Upper lobe of left lung (tissue), 6 donors: ENCODE data around the gene GPC4. TPM values are rescaled to one million over a fixed set of nuclear protein-coding genes. Genes with fewer than 3 reads are reported as not detected.
"Not testable (repeated sequence)": the region's sequence is repeated elsewhere in the genome, so short reads cannot be mapped to it uniquely, and the experiment has no call there.

Experiments
- ATAC-seq, 2 donors: fragments of 200-7000 bp; cut with Tn5 transposase; one replicate each; pipeline ENCODE4 v1.9.1; 2022; ENCODE audit warnings: mild to moderate bottlenecking in 2 of 2, moderate library complexity in 2 of 2; ENCODE audit not compliant: low FRiP score in 2 of 2
- DNase-seq, 2 donors: peaks; one replicate each; pipeline ENCODE4 v3.0.0-alpha.2; 2019 to 2020
- H3K27ac ChIP-seq, 4 donors: fragments of 200-600 bp; sonication (generic); one replicate each; pipeline ENCODE4 v1.5.1; 2016 to 2019
- H3K27me3 ChIP-seq, 4 donors: fragments of 200-600 bp; sonication (generic); one replicate each; pipeline ENCODE4 v1.5.1; 2017 to 2019
- H3K36me3 ChIP-seq, 4 donors: fragments of 200-600 bp; sonication (generic); one replicate each; pipeline ENCODE4 v1.5.1; 2016 to 2019
- H3K4me1 ChIP-seq, 4 donors: fragments of 200-600 bp; sonication (generic); one replicate each; pipeline ENCODE4 v1.5.1; 2018 to 2019
- H3K4me3 ChIP-seq, 4 donors: fragments of 200-600 bp; sonication (generic); one replicate each; pipeline ENCODE4 v1.5.1; 2017 to 2019; ENCODE audit warnings: mild to moderate bottlenecking in 2 of 4, moderate library complexity in 1 of 4
- H3K9me3 ChIP-seq, 4 donors: fragments of 200-600 bp; sonication (generic); one replicate each; pipeline ENCODE4 v1.5.1; 2018 to 2019
- EP300 ChIP-seq, 4 donors: sonication (generic); formaldehyde crosslinking; IDR thresholded peaks; one replicate each; pipeline ENCODE4 v1.5.1; 2017; ENCODE audit warnings: antibody characterized with exemption in 4 of 4, control low read depth in 2 of 4
- POLR2A ChIP-seq, 4 donors: fragments of 450-650 bp; IDR thresholded peaks; one replicate each; pipeline ENCODE4 v1.5.1; 2016 to 2017; ENCODE audit warnings: antibody characterized with exemption in 4 of 4, mild to moderate bottlenecking in 2 of 4
- POLR2AphosphoS5 ChIP-seq, 2 donors: sonication (generic); formaldehyde crosslinking; IDR thresholded peaks; one replicate each; pipeline ENCODE4 v1.5.1; 2017; ENCODE audit warnings: antibody characterized with exemption in 2 of 2
- WGBS, 2 donors: methylation state at CpG; one replicate each; pipeline ENCODE4 v1.1.5; 2017 to 2018; 5-methylcytosine and 5-hydroxymethylcytosine counted together
- total RNA-seq, 6 donors: library from RNA; depleted of rRNA in 4 of 6; stranded (reverse); fragments of >200 nt in 4 of 6; gene quantifications; one replicate each; pipeline versions ENCODE4 v1.1.0 to v1.2.1, GENCODE V29; 2016 to 2021
- TF ChIP-seq, protein P1 (sequence below), 6 experiments: fragments of 450-650 bp in 4 of 6; fragments of 200-600 bp in 2 of 6; sonication (generic) in 2 of 6; IDR thresholded peaks; one replicate each; pipeline ENCODE4 v1.5.1; 2016 to 2019; ENCODE audit warnings: antibody characterized with exemption in 6 of 6
- donor health status: DM: no; HTN: no; CAD: no; lungs with moderate emphysema.
- donor health status: DM: no; HTN: yes; CAD: no; lungs with severe emphysema.

Gene GPC4
- total RNA-seq, 6 donors from 2014 or later, result 18.5 to 59.2 (median 32.6) TPM

DNA sequence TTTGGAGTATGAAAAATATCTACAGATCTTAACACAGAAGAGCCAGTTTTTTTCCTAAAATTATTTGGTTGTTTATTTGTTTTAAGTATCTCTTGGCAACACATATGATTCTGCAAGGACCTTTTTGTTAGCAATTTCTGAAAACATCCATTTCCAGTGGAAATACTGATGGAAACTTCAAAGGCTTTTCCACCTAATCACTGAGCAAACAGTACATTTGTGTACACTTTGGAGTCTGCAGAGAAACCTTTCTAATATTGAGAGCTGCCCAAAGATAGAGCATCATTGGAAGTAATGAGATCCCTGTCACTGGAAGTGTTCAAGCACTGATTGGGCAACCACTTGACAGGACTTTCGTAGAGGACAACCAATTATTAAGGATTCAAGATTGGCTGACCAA is 127.4 kb downstream of the GPC4 start:
- DNase-seq (no peak), ATAC-seq (no peak)
- H3K4me3 ChIP-seq, result no peak overlapping the region
- no peaks in the 10 kb centered on the region for H3K4me1 ChIP-seq
- H3K36me3 ChIP-seq, result no peaks in the 10 kb centered on the region
- H3K27me3 ChIP-seq, result no peaks in the 10 kb centered on the region
- H3K9me3 ChIP-seq, result no peaks in the 10 kb centered on the region
- no peak for TF ChIP-seq EP300 (IDR thresholded peaks at IDR 0.05)
- TF ChIP-seq, protein P1, sequence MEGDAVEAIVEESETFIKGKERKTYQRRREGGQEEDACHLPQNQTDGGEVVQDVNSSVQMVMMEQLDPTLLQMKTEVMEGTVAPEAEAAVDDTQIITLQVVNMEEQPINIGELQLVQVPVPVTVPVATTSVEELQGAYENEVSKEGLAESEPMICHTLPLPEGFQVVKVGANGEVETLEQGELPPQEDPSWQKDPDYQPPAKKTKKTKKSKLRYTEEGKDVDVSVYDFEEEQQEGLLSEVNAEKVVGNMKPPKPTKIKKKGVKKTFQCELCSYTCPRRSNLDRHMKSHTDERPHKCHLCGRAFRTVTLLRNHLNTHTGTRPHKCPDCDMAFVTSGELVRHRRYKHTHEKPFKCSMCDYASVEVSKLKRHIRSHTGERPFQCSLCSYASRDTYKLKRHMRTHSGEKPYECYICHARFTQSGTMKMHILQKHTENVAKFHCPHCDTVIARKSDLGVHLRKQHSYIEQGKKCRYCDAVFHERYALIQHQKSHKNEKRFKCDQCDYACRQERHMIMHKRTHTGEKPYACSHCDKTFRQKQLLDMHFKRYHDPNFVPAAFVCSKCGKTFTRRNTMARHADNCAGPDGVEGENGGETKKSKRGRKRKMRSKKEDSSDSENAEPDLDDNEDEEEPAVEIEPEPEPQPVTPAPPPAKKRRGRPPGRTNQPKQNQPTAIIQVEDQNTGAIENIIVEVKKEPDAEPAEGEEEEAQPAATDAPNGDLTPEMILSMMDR (IDR thresholded peaks at IDR 0.05), result no peak
- no peak for TF ChIP-seq POLR2AphosphoS5 (IDR thresholded peaks at IDR 0.05)
- no peak for TF ChIP-seq POLR2A (IDR thresholded peaks at IDR 0.05)
- 57 to 100% methylated on average over 1 of the region's 1 CpG for WGBS, 2 donors
- no peak overlapping the region for H3K27ac ChIP-seq

DNA sequence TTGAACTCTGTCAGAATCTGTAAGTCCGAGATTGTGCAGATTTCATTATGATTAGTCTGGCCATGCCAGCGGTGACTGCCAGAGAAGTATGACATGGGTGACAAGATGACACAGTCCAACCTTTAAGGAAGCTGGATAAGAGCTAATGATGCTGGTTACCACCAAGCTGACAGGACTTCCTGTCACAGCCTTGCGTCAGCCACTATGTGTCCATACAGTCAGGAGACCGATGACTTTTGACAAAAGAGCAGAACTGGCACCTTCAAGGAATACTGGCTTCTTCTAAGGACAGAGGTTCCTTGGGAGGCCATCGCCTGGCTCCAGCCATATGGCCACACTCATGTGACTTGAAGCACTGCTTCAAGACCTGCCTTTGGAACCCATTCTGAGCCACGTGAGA is 129.9 kb downstream of the GPC4 start:
- Histone ChIP-seq H3K27ac (no peak overlapping the region), H3K27me3 (no peaks in the 10 kb centered on the region), H3K36me3 (no peaks in the 10 kb centered on the region), H3K9me3 (no peaks in the 10 kb centered on the region), H3K4me1 (no peaks in the 10 kb centered on the region), H3K4me3 (no peak overlapping the region)
- no peak for ATAC-seq
- 60 to 93% methylated on average over 4 to 6 of the region's 6 CpGs for WGBS, 2 donors
- TF ChIP-seq EP300 (IDR thresholded peaks at IDR 0.05), result no peak
- TF ChIP-seq, protein P1 (IDR thresholded peaks at IDR 0.05), result no peak
- no peak for TF ChIP-seq POLR2AphosphoS5 (IDR thresholded peaks at IDR 0.05)
- TF ChIP-seq POLR2A (IDR thresholded peaks at IDR 0.05), result no peak
- no peak for DNase-seq

DNA sequence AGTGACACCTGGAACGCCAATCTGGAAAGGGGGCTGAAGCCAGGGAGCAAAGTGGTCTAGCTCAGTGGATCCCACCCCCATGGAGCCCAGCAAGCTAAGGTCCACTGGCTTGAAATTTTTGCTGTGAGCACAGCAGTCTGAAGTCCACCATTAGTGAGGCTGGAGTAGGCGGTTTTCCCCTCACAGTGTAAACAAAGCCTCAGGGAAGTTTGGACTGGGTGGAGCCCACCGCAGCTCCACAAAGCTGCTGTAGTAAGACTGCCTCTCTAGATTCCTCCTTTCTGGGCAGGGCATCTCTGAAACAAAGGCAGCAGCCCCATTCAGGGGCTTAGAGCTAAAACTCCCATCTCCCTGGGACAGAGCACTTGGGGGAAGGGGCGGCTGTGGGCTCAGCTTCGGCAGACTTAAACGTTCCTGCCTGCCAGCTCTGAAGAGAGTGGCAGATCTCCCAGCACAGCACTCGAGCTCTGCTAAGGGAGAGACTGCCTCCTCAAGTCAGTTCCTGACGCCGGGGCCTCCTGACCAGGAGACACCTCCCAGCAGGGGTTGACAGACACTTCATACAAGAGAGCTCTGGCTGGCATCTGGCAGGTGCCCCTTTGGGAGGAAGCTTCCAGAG is 136.1 kb downstream of the GPC4 start:
- not testable (repeated sequence) for H3K27ac ChIP-seq, H3K9me3 ChIP-seq, H3K27me3 ChIP-seq, DNase-seq, H3K36me3 ChIP-seq, H3K4me3 ChIP-seq, H3K4me1 ChIP-seq, ATAC-seq
- 77% methylated on average over 9 of the region's 9 CpGs; no CpG with 5 or more reads in 1 of the 2 donors for WGBS, 2 donors

DNA sequence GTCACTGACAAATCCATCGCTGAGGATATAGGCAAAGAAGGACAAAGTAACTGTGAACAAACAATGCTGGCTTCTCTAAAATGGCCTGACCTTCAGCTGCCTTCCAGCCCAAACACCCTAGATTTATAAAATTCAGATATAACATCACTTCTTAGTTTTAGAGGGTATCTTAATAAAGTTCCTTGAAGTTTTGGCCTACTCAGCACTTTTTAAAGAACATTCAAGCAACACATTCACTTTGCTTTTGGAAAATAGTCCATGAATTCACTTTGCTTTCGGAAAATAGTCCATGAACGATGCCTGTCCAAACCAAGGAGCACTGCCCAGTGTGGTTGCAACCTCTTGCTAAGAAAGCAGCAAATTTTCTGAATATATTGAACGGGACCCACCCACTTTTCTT is 142.1 kb downstream of the GPC4 start:
- TF ChIP-seq, protein P1 (IDR thresholded peaks at IDR 0.05), result no peak
- no peak for TF ChIP-seq POLR2A (IDR thresholded peaks at IDR 0.05)
- TF ChIP-seq EP300 (IDR thresholded peaks at IDR 0.05), result no peak
- TF ChIP-seq POLR2AphosphoS5 (IDR thresholded peaks at IDR 0.05), result no peak
- Histone ChIP-seq H3K27ac (no peak overlapping the region), H3K4me3 (no peak overlapping the region), H3K9me3 (no peaks in the 10 kb centered on the region), H3K36me3 (no peaks in the 10 kb centered on the region), H3K4me1 (no peaks in the 10 kb centered on the region), H3K27me3 (no peaks in the 10 kb centered on the region)
- WGBS, 2 donors, result 81 to 96% methylated on average over 4 of the region's 4 CpGs
- no peak for ATAC-seq
- no peak for DNase-seq

DNA sequence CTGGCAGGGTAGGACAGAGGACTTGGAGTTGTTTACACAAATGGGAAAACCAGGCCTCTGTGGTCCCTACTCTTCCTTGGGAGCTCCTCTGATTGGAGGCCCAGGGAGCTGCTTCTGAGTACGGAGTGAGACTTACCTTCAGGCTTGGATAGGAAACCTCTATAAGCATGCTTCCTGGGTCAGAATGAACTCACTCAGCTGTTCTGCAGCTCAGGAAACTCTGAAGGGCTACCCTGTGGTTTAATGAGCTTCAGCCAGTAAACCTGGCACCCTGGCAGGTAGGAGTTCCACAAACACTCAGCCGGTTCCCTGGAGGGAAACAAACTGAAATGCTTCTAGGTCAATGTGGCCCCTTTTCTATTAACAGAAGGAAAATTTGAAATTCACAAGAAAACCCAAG is 146.1 kb downstream of the GPC4 start:
- H3K4me3 ChIP-seq, result no peak overlapping the region
- no peak for ATAC-seq
- WGBS, 2 donors, result 61% methylated on average over 2 of the region's 2 CpGs; no CpG with 5 or more reads in 1 of the 2 donors
- H3K27ac ChIP-seq, result no peak overlapping the region
- H3K9me3 ChIP-seq, result no peaks in the 10 kb centered on the region
- no peak for DNase-seq
- TF ChIP-seq, protein P1 (IDR thresholded peaks at IDR 0.05), result no peak
- TF ChIP-seq POLR2AphosphoS5 (IDR thresholded peaks at IDR 0.05) (no peak), EP300 (IDR thresholded peaks at IDR 0.05) (no peak), POLR2A (IDR thresholded peaks at IDR 0.05) (no peak)
- H3K36me3 ChIP-seq, result no peaks in the 10 kb centered on the region
- no peaks in the 10 kb centered on the region for H3K27me3 ChIP-seq
- no peaks in the 10 kb centered on the region for H3K4me1 ChIP-seq
